ENCODE results near the gene KLRC3.
"Not testable (repeated sequence)": the region's sequence is repeated elsewhere in the genome, so short reads cannot be mapped to it uniquely, and the experiment has no call there.

The KLRC3 gene

GRCh38 chr12:10384191-10384590 is 36.2 kb downstream of the KLRC3 start:
- H3K4me3 ChIP-seq (ENCODE audit: low read depth, low read length, poor library complexity, severe bottlenecking) = no peak overlapping the region
- H3K9me2 ChIP-seq (ENCODE audit: low read depth, low read length) = no peaks in the 10 kb centered on the region
- no peak overlapping the region for H2AFZ ChIP-seq (ENCODE audit: low read length)
- no peak overlapping the region for H3K27ac ChIP-seq (ENCODE audit: low read depth, low read length, poor library complexity, severe bottlenecking)
- no peaks in the 10 kb centered on the region for H4K20me1 ChIP-seq (ENCODE audit: insufficient read depth, low read length)
- H3K79me2 ChIP-seq (ENCODE audit: insufficient read depth, low read length) = peaks cover 90% of the 10 kb centered on the region
- no peak for TF ChIP-seq EZH2 (IDR thresholded peaks at IDR 0.05; ENCODE audit: borderline replicate concordance, low read length)
- no peak for TF ChIP-seq CTCF (IDR thresholded peaks at IDR 0.05; ENCODE audit: low read length)
- H3K4me2 ChIP-seq (ENCODE audit: low read length) = no peak overlapping the region
- H3K9me3 ChIP-seq (ENCODE audit: low read length) = peaks cover 8% of the 10 kb centered on the region
- H3K4me1 ChIP-seq (ENCODE audit: insufficient read depth, low read length, severe bottlenecking) = peaks cover 25% of the 10 kb centered on the region
- H3F3A ChIP-seq (ENCODE audit: insufficient read depth, low read length) = no peaks in the 10 kb centered on the region
- H3K36me3 ChIP-seq (ENCODE audit: insufficient read depth, low read length) = peaks cover 85% of the 10 kb centered on the region
- no peak overlapping the region for H3K9ac ChIP-seq (ENCODE audit: low read length)
- no peaks in the 10 kb centered on the region for H3K27me3 ChIP-seq (ENCODE audit: insufficient read depth, low read length)

GRCh38 chr12:10381928-10382628 is 38.3 kb downstream of the KLRC3 start:
- Histone ChIP-seq H3K4me3 (ENCODE audit: low read depth, low read length, poor library complexity, severe bottlenecking) (no peak overlapping the region), H3K9me3 (ENCODE audit: low read length) (peaks cover 8% of the 10 kb centered on the region), H3K4me2 (ENCODE audit: low read length) (no peak overlapping the region), H3F3A (ENCODE audit: insufficient read depth, low read length) (no peaks in the 10 kb centered on the region), H3K4me1 (ENCODE audit: insufficient read depth, low read length, severe bottlenecking) (peaks cover 5% of the 10 kb centered on the region), H2AFZ (ENCODE audit: low read length) (no peak overlapping the region), H3K79me2 (ENCODE audit: insufficient read depth, low read length) (peaks cover 72% of the 10 kb centered on the region), H3K9me2 (ENCODE audit: low read depth, low read length) (no peaks in the 10 kb centered on the region), H3K9ac (ENCODE audit: low read length) (no peak overlapping the region), H3K36me3 (ENCODE audit: insufficient read depth, low read length) (peaks cover 100% of the 10 kb centered on the region), H4K20me1 (ENCODE audit: insufficient read depth, low read length) (no peaks in the 10 kb centered on the region), H3K27ac (ENCODE audit: low read depth, low read length, poor library complexity, severe bottlenecking) (peak overlapping the region; percentile 21), H3K27me3 (ENCODE audit: insufficient read depth, low read length) (no peaks in the 10 kb centered on the region)
- TF ChIP-seq EZH2 (IDR thresholded peaks at IDR 0.05; ENCODE audit: borderline replicate concordance, low read length) = no peak

GRCh38 chr12:10378737-10379136 is 41.7 kb downstream of the KLRC3 start:
- H3K79me2 ChIP-seq (ENCODE audit: insufficient read depth, low read length) = peaks cover 49% of the 10 kb centered on the region
- H3K4me2 ChIP-seq (ENCODE audit: low read length); H3K4me1 ChIP-seq (ENCODE audit: insufficient read depth, low read length, severe bottlenecking); H3K9ac ChIP-seq (ENCODE audit: low read length); H2AFZ ChIP-seq (ENCODE audit: low read length); H3F3A ChIP-seq (ENCODE audit: insufficient read depth, low read length); H3K4me3 ChIP-seq (ENCODE audit: low read depth, low read length, poor library complexity, severe bottlenecking); H4K20me1 ChIP-seq (ENCODE audit: insufficient read depth, low read length); H3K9me3 ChIP-seq (ENCODE audit: low read length); H3K27me3 ChIP-seq (ENCODE audit: insufficient read depth, low read length); H3K9me2 ChIP-seq (ENCODE audit: low read depth, low read length); H3K27ac ChIP-seq (ENCODE audit: low read depth, low read length, poor library complexity, severe bottlenecking): not testable (repeated sequence)
- peaks cover 100% of the 10 kb centered on the region for H3K36me3 ChIP-seq (ENCODE audit: insufficient read depth, low read length)

GRCh38 chr12:10374624-10375018 is 45.8 kb downstream of the KLRC3 start:
- H3K36me3 ChIP-seq (ENCODE audit: insufficient read depth, low read length) = peaks cover 99% of the 10 kb centered on the region
- TF ChIP-seq CTCF (IDR thresholded peaks at IDR 0.05; ENCODE audit: low read length) = no peak
- no peak for TF ChIP-seq EZH2 (IDR thresholded peaks at IDR 0.05; ENCODE audit: borderline replicate concordance, low read length)
- H3K4me3 ChIP-seq (ENCODE audit: low read depth, low read length, poor library complexity, severe bottlenecking) = no peak overlapping the region
- no peaks in the 10 kb centered on the region for H3K27me3 ChIP-seq (ENCODE audit: insufficient read depth, low read length)
- H3K9ac ChIP-seq (ENCODE audit: low read length) = no peak overlapping the region
- H3K9me2 ChIP-seq (ENCODE audit: low read depth, low read length) = no peaks in the 10 kb centered on the region
- no peaks in the 10 kb centered on the region for H3K9me3 ChIP-seq (ENCODE audit: low read length)
- H3K27ac ChIP-seq (ENCODE audit: low read depth, low read length, poor library complexity, severe bottlenecking) = no peak overlapping the region
- no peak overlapping the region for H3K4me2 ChIP-seq (ENCODE audit: low read length)
- H4K20me1 ChIP-seq (ENCODE audit: insufficient read depth, low read length) = no peaks in the 10 kb centered on the region
- no peaks in the 10 kb centered on the region for H3K4me1 ChIP-seq (ENCODE audit: insufficient read depth, low read length, severe bottlenecking)
- H3K79me2 ChIP-seq (ENCODE audit: insufficient read depth, low read length) = peaks cover 13% of the 10 kb centered on the region; the same call in 1 of the 2 replicates
- no peaks in the 10 kb centered on the region for H3F3A ChIP-seq (ENCODE audit: insufficient read depth, low read length)
- no peak overlapping the region for H2AFZ ChIP-seq (ENCODE audit: low read length)

Data from OCI-LY1 (cell line).